ENCODE data around the gene HSPA8. TPM values are rescaled to one million over a fixed set of nuclear protein-coding genes. Genes with fewer than 3 reads are reported as not detected.

HSPA8 gene
- total and polyA plus RNA-seq, 5 donors from 2014 or later, result 1,352 to 1,932 (median 1,515) TPM

DNA sequence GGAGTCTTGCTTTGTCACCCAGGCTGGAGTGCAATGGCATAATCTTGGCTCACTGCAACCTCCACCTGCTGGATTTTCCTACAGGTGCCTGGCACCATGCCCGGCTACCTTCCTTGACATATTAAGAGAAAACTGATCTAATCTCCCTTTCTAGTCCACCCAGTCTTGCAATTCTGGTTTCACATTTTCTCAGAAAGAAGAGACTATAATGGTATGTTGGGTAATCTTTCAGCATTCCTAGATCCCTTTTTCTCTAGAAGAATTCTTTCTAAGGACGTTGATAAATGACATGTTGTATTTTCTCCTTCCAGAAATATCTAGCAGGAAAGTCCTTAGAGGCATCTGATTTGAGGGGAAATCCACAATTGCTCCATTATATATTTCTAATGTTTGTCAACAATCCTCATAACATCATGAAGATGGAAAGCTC is 10.4 kb upstream of the HSPA8 start:
- peak overlapping the region; percentile 6 to 64 (median 58) for H3K4me3 Mint-ChIP-seq
- H3K27ac Mint-ChIP-seq, result peak overlapping the region; percentile 96 to 100 (median 98)
- no peak for DNase-seq
- peaks cover 31 to 77% (median 46%) of the 10 kb centered on the region in 4 donors for H3K4me1 Mint-ChIP-seq
- H3K27me3 Mint-ChIP-seq, result no peaks in the 10 kb centered on the region
- peaks cover 54% of the 10 kb centered on the region for H3K4me1 ChIP-seq (ENCODE audit: control insufficient read depth, insufficient read depth, low read length, poor library complexity, severe bottlenecking)
- H3K9me3 Mint-ChIP-seq, result no peaks in the 10 kb centered on the region
- ATAC-seq (ENCODE audit: low read depth in 2 of 2), result no peak
- H3K27me3 ChIP-seq (ENCODE audit: control insufficient read depth, insufficient read depth, low read length), result no peaks in the 10 kb centered on the region
- H3K4me3 ChIP-seq (ENCODE audit: low read depth, low read length), result peak overlapping the region; percentile 33
- no peaks in the 10 kb centered on the region for H3K36me3 ChIP-seq (ENCODE audit: control insufficient read depth, insufficient read depth, low read length)
- H3K27ac ChIP-seq (ENCODE audit: insufficient read depth, low read length, poor library complexity, severe bottlenecking), result peak overlapping the region; percentile 96
- H3K36me3 Mint-ChIP-seq, result peaks cover 6% of the 10 kb centered on the region
- no peaks in the 10 kb centered on the region for H3K9me3 ChIP-seq (ENCODE audit: control insufficient read depth in 2 of 2, low read length in 2 of 2)

DNA sequence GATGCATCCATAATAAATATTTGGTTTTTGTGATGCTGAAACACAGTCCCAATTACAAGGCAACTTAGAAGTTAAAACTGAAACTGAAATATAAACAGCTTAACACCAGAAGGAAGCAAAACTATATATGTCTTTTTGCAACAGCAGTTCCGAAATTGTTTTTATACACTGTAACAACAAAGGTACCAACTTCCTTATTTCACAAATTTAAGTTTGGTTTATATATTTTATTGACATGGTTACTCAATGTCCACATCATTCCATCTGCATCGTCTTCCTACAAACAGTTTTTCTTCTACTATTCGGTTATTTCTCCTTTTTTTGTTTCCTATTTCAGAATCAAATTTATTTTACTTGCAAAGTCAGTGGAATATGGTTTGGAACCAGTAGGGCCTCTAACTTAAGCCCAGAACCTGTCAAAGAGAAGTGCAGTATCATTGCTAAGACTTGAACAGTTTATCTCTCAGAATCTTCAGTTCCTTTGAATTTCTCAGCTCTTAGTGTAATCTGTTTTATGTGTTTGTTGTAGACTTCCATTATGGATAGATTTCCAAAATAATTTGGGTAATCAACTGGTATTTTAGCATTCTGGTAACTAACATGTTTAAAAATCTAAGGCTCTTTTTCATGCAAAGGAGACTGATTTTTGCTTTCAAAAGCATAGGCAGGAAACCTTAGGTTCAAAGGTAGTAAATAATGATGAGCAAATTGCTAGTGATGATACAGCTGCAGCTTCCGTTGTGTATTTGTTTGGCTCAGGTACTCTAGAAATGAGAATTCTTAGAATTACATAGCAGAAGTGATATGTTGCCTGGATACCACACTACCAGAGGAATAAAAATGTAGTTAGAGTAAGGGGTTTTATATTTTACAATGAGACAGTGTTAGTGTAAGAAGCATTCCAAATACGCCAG is 8.2 kb upstream of the HSPA8 start:
- peak overlapping the region; percentile 87 to 97 (median 88) for H3K4me3 Mint-ChIP-seq
- peak in 2 of 3 donors; percentile 76 to 89 for DNase-seq
- peaks cover 30 to 77% (median 49%) of the 10 kb centered on the region in 4 donors for H3K4me1 Mint-ChIP-seq
- H3K36me3 ChIP-seq (ENCODE audit: control insufficient read depth, insufficient read depth, low read length), result no peaks in the 10 kb centered on the region
- no peaks in the 10 kb centered on the region for H3K27me3 ChIP-seq (ENCODE audit: control insufficient read depth, insufficient read depth, low read length)
- H3K9me3 ChIP-seq (ENCODE audit: control insufficient read depth in 2 of 2, low read length in 2 of 2), result no peaks in the 10 kb centered on the region
- no peaks in the 10 kb centered on the region for H3K9me3 Mint-ChIP-seq
- H3K27me3 Mint-ChIP-seq, result no peaks in the 10 kb centered on the region
- peak overlapping the region; percentile 96 to 100 (median 98) for H3K27ac Mint-ChIP-seq
- peak; percentile 88 to 94 for ATAC-seq (ENCODE audit: low read depth in 2 of 2)
- peak overlapping the region; percentile 96 for H3K27ac ChIP-seq (ENCODE audit: insufficient read depth, low read length, poor library complexity, severe bottlenecking)
- H3K4me1 ChIP-seq (ENCODE audit: control insufficient read depth, insufficient read depth, low read length, poor library complexity, severe bottlenecking), result peaks cover 69% of the 10 kb centered on the region
- peaks cover 9% of the 10 kb centered on the region for H3K36me3 Mint-ChIP-seq
- peak overlapping the region; percentile 92 for H3K4me3 ChIP-seq (ENCODE audit: low read depth, low read length)

DNA sequence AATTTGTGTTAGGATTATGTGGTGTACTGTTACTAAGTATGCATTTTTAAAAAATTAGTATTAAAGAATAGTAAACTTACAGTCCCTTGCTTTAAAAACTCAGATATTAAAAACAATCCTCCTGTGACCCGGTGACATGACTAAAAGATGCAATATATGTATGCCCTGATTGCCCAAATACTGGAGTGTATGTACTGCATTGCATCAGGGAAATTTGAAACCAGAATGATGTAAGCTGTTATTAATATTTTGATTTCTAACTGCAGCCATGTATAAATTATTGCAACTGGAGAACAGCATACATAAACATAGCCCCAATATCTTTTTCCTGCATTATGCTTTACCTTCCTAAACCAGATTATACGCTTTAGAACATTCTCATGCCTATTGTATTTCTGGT is 3.7 kb upstream of the HSPA8 start:
- Histone ChIP-seq H3K9me3 (ENCODE audit: control insufficient read depth in 2 of 2, low read length in 2 of 2) (no peaks in the 10 kb centered on the region), H3K27me3 (ENCODE audit: control insufficient read depth, insufficient read depth, low read length) (no peaks in the 10 kb centered on the region), H3K27ac (ENCODE audit: insufficient read depth, low read length, poor library complexity, severe bottlenecking) (peak overlapping the region; percentile 100), H3K4me1 (ENCODE audit: control insufficient read depth, insufficient read depth, low read length, poor library complexity, severe bottlenecking) (peaks cover 70% of the 10 kb centered on the region), H3K4me3 (ENCODE audit: low read depth, low read length) (no peak overlapping the region), H3K36me3 (ENCODE audit: control insufficient read depth, insufficient read depth, low read length) (peaks cover 9% of the 10 kb centered on the region)
- H3K4me3 Mint-ChIP-seq, result peak overlapping the region; percentile 50 to 90 (median 80)
- peaks cover 20 to 60% (median 41%) of the 10 kb centered on the region in 4 donors for H3K4me1 Mint-ChIP-seq
- no peak for ATAC-seq (ENCODE audit: low read depth in 2 of 2)
- peaks cover 20% of the 10 kb centered on the region for H3K36me3 Mint-ChIP-seq
- H3K27ac Mint-ChIP-seq, result peak overlapping the region; percentile 62 to 96 (median 82)
- H3K9me3 Mint-ChIP-seq, result peaks cover 0 to 1% (median 0%) of the 10 kb centered on the region in 7 donors
- DNase-seq, result no peak
- H3K27me3 Mint-ChIP-seq, result peaks cover 8% of the 10 kb centered on the region

DNA sequence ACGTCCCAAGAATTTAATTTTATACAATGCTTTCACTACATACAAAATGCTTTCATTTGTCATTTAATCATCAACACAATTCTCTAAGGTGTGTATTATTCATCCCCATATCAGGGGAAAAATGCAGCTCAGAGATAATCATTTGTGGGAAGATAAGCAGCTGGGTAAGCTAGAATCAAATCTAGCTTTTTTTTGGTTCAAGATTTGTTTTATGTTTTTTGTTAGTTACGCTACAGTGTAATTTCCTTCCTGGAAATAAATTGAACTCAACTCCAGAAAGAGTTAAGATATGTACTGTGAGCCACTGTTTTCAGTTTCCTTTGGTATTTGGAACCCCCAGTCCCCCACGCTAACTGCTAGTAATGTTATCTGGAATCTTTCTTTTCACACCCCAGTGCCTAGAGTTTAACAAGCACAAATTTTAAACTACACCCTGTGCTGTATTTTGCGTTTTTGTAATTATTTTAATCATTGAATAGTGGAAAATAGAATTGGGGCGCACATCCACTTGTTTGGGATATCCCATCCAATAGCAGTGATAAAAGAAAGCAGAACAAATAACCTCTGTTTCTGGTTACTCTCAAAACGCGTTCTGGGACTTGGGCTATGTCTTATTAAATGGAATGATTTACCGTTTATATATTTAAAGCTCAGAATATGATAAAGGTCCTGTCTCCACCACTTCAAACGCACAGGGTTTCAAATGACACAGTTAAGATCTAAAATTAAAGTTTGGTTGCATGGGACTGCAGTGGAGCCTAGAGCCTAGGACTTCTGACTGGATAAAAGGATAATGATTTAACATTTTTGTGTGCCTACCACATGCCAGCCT is 2.1 kb upstream of the HSPA8 start:
- no peak for ATAC-seq (ENCODE audit: low read depth in 2 of 2)
- peaks cover 0 to 1% (median 0%) of the 10 kb centered on the region in 7 donors for H3K9me3 Mint-ChIP-seq
- H3K36me3 ChIP-seq (ENCODE audit: control insufficient read depth, insufficient read depth, low read length), result peaks cover 25% of the 10 kb centered on the region
- H3K27me3 Mint-ChIP-seq, result peaks cover 8% of the 10 kb centered on the region
- peak overlapping the region; percentile 88 to 100 (median 96) for H3K4me3 Mint-ChIP-seq
- peaks cover 10 to 52% (median 40%) of the 10 kb centered on the region in 4 donors for H3K4me1 Mint-ChIP-seq
- H3K9me3 ChIP-seq (ENCODE audit: control insufficient read depth in 2 of 2, low read length in 2 of 2), result no peaks in the 10 kb centered on the region
- peak overlapping the region; percentile 91 for H3K4me3 ChIP-seq (ENCODE audit: low read depth, low read length)
- no peaks in the 10 kb centered on the region for H3K27me3 ChIP-seq (ENCODE audit: control insufficient read depth, insufficient read depth, low read length)
- H3K36me3 Mint-ChIP-seq, result peaks cover 36% of the 10 kb centered on the region
- peak in 1 of 3 donors; percentile 66 for DNase-seq
- peaks cover 71% of the 10 kb centered on the region for H3K4me1 ChIP-seq (ENCODE audit: control insufficient read depth, insufficient read depth, low read length, poor library complexity, severe bottlenecking)
- peak overlapping the region; percentile 97 to 100 (median 100) for H3K27ac Mint-ChIP-seq
- H3K27ac ChIP-seq (ENCODE audit: insufficient read depth, low read length, poor library complexity, severe bottlenecking), result peak overlapping the region; percentile 100

DNA sequence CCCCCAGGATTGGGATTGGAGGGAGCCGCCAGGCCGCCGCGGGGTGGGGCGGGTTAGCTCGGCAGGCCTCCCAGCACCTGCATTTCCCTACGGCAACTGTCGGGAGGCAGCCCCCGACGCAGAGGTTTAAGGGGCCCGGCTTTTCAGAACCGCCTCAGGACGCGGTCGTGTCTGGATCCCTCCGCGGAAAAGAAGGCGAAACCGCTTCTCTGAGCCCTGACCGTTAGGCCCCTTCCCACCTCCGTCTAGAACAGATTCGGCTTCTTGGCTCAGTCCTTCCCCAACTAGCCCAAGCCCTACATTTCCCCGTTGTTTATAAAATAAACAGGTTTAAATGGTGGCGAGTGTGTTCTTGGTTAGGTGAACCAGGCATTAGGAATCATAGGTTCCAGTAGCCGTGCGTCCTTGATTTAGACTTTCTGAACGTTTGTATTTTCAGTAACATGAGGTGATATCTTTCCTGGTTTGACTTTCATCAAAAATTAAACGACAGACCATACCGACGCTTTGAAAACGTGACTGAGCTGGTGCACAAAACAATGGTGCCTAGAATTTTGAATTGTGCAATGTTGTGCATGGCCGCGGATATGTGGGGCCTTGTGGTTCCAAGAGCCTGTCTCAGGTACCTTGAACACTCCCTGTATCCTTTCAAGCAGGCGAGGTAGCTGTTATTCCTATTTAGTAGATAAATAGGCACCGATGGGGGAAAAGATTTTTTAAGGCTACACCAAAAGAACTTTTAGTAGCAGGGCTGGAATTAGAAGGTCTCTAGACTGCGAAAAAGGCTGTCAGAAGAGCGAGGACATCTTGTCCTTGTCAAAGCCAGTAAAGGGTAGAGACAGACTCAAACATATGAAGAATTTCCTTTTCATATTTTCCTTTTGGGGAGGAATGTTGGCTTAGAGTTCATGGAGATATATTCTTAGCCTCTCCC is 1.2 kb upstream of the HSPA8 start:
- peaks cover 0 to 1% (median 0%) of the 10 kb centered on the region in 7 donors for H3K9me3 Mint-ChIP-seq
- peaks cover 8% of the 10 kb centered on the region for H3K27me3 Mint-ChIP-seq
- peaks cover 10 to 52% (median 42%) of the 10 kb centered on the region in 4 donors for H3K4me1 Mint-ChIP-seq
- peak overlapping the region; percentile 91 for H3K4me3 ChIP-seq (ENCODE audit: low read depth, low read length)
- peaks cover 34% of the 10 kb centered on the region for H3K36me3 ChIP-seq (ENCODE audit: control insufficient read depth, insufficient read depth, low read length)
- peaks cover 42% of the 10 kb centered on the region for H3K36me3 Mint-ChIP-seq
- H3K27ac Mint-ChIP-seq, result peak overlapping the region; percentile 97 to 100 (median 100)
- H3K27me3 ChIP-seq (ENCODE audit: control insufficient read depth, insufficient read depth, low read length), result no peaks in the 10 kb centered on the region
- H3K27ac ChIP-seq (ENCODE audit: insufficient read depth, low read length, poor library complexity, severe bottlenecking), result peak overlapping the region; percentile 100
- H3K9me3 ChIP-seq (ENCODE audit: control insufficient read depth in 2 of 2, low read length in 2 of 2), result no peaks in the 10 kb centered on the region
- H3K4me3 Mint-ChIP-seq, result peak overlapping the region; percentile 88 to 100 (median 96)
- DNase-seq (peak in 2 of 3 donors; percentile 61 to 82), ATAC-seq (ENCODE audit: low read depth in 2 of 2) (no peak)
- H3K4me1 ChIP-seq (ENCODE audit: control insufficient read depth, insufficient read depth, low read length, poor library complexity, severe bottlenecking), result peaks cover 71% of the 10 kb centered on the region

DNA sequence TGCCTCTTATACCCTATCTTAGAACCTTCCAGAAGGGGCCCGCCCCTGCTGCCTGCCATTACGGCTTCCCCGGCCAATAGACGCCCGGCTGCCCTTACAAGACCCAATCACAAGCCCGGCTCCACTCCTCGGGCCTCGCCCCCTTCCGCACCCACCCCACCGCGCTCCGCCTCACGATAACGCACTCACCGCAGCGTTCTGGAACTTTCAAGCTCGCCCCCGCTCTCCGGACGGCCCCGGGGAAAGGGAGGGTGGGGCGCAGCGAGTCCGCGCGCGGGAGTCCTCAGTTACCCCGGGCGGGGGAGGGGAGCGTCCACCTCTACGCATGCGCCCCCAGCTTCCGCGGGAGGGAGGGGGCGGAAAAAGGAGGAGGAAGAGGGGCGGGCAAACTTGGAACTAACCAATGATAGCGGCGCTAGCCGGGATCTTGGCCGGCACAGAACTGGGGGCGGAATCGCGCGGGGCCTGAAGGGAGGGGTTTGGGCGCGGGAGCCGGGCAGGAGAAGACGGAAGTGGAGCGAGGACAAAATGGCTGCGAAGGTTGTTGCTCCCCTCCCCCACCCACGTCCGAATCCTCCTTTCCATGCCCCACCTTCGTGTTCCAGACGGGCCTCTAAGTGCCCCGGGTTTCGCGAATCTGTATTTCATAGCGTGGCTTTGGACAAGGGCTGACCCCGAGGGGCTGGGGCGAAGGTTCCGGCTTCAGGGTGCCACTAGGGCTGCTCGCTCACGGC is 389 bp upstream of the HSPA8 start:
- H3K4me1 Mint-ChIP-seq, result peaks cover 10 to 57% (median 49%) of the 10 kb centered on the region in 4 donors
- H3K27me3 Mint-ChIP-seq, result peaks cover 8% of the 10 kb centered on the region
- no peaks in the 10 kb centered on the region for H3K27me3 ChIP-seq (ENCODE audit: control insufficient read depth, insufficient read depth, low read length)
- peak; percentile 89 for ATAC-seq (ENCODE audit: low read depth in 2 of 2)
- peaks cover 78% of the 10 kb centered on the region for H3K4me1 ChIP-seq (ENCODE audit: control insufficient read depth, insufficient read depth, low read length, poor library complexity, severe bottlenecking)
- peaks cover 50% of the 10 kb centered on the region for H3K36me3 Mint-ChIP-seq
- H3K27ac Mint-ChIP-seq, result peak overlapping the region; percentile 97 to 100 (median 100)
- H3K4me3 ChIP-seq (ENCODE audit: low read depth, low read length), result peak overlapping the region; percentile 100
- no peaks in the 10 kb centered on the region for H3K9me3 ChIP-seq (ENCODE audit: control insufficient read depth in 2 of 2, low read length in 2 of 2)
- peak overlapping the region; percentile 88 to 100 (median 96) for H3K4me3 Mint-ChIP-seq
- peaks cover 0 to 1% (median 0%) of the 10 kb centered on the region in 7 donors for H3K9me3 Mint-ChIP-seq
- peak overlapping the region; percentile 100 for H3K27ac ChIP-seq (ENCODE audit: insufficient read depth, low read length, poor library complexity, severe bottlenecking)
- peak; percentile 99 to 100 (median 100) for DNase-seq
- peaks cover 42% of the 10 kb centered on the region for H3K36me3 ChIP-seq (ENCODE audit: control insufficient read depth, insufficient read depth, low read length)

All from CD4-positive, CD25-positive, alpha-beta regulatory T cell (primary cell).